Prostate gland (tissue), 2 donors: ENCODE measurements around the gene CYTH4. TPM values are rescaled to one million over a fixed set of nuclear protein-coding genes. Genes with fewer than 3 reads are reported as not detected.

Experiments
- DNase-seq: peaks from one replicate; pipeline ENCODE4 v3.0.0-alpha.2; 2019; ENCODE audit warnings: low spot score
- H3K27ac ChIP-seq, 2 donors: fragments of 200-600 bp; sonication (generic); 2 replicates each; pipeline ENCODE4 v1.5.1; 2017 to 2019
- H3K27me3 ChIP-seq: fragments of 200-600 bp; sonication (generic); replicated peaks from 2 replicates; pipeline ENCODE4 v1.5.1; 2019; ENCODE audit not compliant: insufficient read depth
- H3K36me3 ChIP-seq, 2 donors: fragments of 200-600 bp; sonication (generic); 1 replicate in 1 of 2; 2 replicates in 1 of 2; pipeline versions ENCODE4 v1.5.1 to v1.8.1; 2017 to 2019
- H3K4me1 ChIP-seq: fragments of 200-600 bp; sonication (generic); replicated peaks from 2 replicates; pipeline ENCODE4 v1.5.1; 2019
- H3K4me3 ChIP-seq, 2 donors: fragments of 200-600 bp; sonication (generic); 2 replicates each; pipeline ENCODE4 v1.5.1; 2017 to 2019
- H3K9me3 ChIP-seq: fragments of 200-600 bp; sonication (generic); 2 replicates; pipeline ENCODE4 v1.5.1; 2017
- POLR2A ChIP-seq: fragments of 450-650 bp; IDR thresholded peaks from one replicate; pipeline ENCODE4 v1.6.1; 2016; ENCODE audit warnings: antibody characterized with exemption, mild to moderate bottlenecking
- POLR2AphosphoS5 ChIP-seq: sonication (generic); formaldehyde crosslinking; IDR thresholded peaks from one replicate; pipeline ENCODE4 v1.6.1; 2017; ENCODE audit warnings: antibody characterized with exemption
- WGBS: methylation state at CpG from one replicate; pipeline ENCODE4 v1.1.5; 2018; 5-methylcytosine and 5-hydroxymethylcytosine counted together
- intact Hi-C: fragments of 100-400 bp; cut with DNase I; formaldehyde crosslinking; loops from one replicate; pipeline ENCODE4 v1.14.2; 2022
- total RNA-seq, 2 donors: library from RNA; depleted of rRNA; stranded (reverse); fragments of >200 nt; gene quantifications; one replicate each; pipeline ENCODE4 v1.1.0, GENCODE V29; 2016
- TF ChIP-seq, protein P1 (sequence below), 4 experiments: fragments of 200-600 bp in 2 of 4; fragments of 450-650 bp in 2 of 4; sonication (generic) in 2 of 4; IDR thresholded peaks; 1 replicate in 3 of 4; 2 replicates in 1 of 4; pipeline ENCODE4 v1.5.1; 2016 to 2019; ENCODE audit warnings: antibody characterized with exemption in 4 of 4, mild to moderate bottlenecking in 2 of 4, moderate library complexity in 2 of 4

Gene CYTH4
- total RNA-seq, 2 donors from 2014 or later: 4.7 to 5.5 TPM

DNA sequence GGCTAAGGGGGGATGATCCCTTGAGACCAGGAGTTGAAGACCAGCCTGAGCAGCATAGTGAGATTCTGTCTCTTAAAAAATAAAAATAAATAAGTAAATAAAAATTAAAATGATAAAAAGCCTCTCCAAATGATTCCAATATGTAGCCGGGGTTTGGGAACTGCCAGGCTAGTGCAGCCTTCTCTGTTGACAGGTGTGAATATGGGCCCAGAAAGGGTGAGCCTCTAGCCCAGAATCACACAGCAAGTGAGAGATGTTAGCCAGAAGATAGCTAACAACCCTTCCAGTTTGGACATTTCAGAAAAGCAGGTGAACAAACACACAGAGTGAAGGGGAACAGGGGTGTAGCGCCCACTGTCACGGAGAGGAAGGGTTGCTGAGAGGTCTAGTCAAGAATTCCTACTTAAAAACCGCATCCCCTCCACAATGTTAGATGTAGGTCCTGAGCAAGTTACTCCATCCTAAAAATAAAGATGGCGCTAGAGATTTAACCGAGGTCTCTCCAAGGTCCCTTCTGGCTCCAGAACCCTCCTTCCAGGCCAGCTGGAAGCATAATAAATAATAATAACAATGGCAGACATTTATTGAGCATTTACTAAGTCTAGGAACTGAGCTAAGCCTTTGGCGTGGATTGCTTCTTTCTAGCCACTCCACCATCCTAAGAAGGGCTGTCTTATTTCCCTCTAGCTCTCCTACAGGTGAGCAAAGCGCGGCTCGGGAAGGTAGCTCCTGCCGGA lies 51.6 kb downstream of the CYTH4 start:
- intact Hi-C loops: no loop called here
- DNase-seq: no peak
- no peak overlapping the region for H3K27ac ChIP-seq
- H3K9me3 ChIP-seq: no peaks in the 10 kb centered on the region
- H3K4me3 ChIP-seq: no peak overlapping the region
- WGBS: 26% methylated on average over 11 of the region's 11 CpGs
- H3K4me1 ChIP-seq: no peaks in the 10 kb centered on the region
- H3K27me3 ChIP-seq: peaks cover 11% of the 10 kb centered on the region
- TF ChIP-seq, protein P1, sequence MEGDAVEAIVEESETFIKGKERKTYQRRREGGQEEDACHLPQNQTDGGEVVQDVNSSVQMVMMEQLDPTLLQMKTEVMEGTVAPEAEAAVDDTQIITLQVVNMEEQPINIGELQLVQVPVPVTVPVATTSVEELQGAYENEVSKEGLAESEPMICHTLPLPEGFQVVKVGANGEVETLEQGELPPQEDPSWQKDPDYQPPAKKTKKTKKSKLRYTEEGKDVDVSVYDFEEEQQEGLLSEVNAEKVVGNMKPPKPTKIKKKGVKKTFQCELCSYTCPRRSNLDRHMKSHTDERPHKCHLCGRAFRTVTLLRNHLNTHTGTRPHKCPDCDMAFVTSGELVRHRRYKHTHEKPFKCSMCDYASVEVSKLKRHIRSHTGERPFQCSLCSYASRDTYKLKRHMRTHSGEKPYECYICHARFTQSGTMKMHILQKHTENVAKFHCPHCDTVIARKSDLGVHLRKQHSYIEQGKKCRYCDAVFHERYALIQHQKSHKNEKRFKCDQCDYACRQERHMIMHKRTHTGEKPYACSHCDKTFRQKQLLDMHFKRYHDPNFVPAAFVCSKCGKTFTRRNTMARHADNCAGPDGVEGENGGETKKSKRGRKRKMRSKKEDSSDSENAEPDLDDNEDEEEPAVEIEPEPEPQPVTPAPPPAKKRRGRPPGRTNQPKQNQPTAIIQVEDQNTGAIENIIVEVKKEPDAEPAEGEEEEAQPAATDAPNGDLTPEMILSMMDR (IDR thresholded peaks at IDR 0.05): no peak
- H3K36me3 ChIP-seq: no peaks in the 10 kb centered on the region

DNA sequence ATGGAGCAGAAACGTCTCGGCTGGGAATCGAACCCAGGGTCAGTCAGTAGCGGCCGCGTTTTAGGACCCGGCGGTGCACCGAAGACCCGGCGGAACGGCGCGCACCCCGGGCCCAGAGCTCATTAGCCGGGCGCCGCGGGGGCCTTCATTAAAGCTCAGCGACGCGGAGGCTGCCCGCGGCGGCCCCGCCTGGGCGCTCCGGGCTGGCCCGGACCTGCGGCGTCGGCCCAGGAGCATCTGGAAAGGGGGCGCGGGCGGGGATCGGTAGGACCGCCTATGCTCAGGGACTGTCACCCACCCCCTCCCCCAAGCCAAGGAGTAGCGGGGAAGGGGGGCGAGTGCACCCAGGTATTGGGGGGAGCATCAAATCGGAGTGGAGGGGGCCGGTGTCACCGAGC lies 52.2 kb downstream of the CYTH4 start:
- Histone ChIP-seq H3K27ac (no peak overlapping the region), H3K4me3 (no peak overlapping the region), H3K9me3 (no peaks in the 10 kb centered on the region), H3K36me3 (no peaks in the 10 kb centered on the region), H3K4me1 (no peaks in the 10 kb centered on the region), H3K27me3 (peaks cover 11% of the 10 kb centered on the region)
- under 1% methylated on average over 41 of the region's 42 CpGs for WGBS
- TF ChIP-seq, protein P1 (IDR thresholded peaks at IDR 0.05): no peak
- no peak for TF ChIP-seq POLR2A
- TF ChIP-seq POLR2AphosphoS5: no peak
- DNase-seq: no peak
- intact Hi-C loops: no loop called here

- no peak overlapping the region for H3K27ac ChIP-seq
- H3K27me3 ChIP-seq: peaks cover 11% of the 10 kb centered on the region
- WGBS: 9% methylated on average over 50 of the region's 50 CpGs
- H3K4me1 ChIP-seq: no peaks in the 10 kb centered on the region
- no peak overlapping the region for H3K4me3 ChIP-seq
- no peaks in the 10 kb centered on the region for H3K9me3 ChIP-seq
- no peak for DNase-seq
- TF ChIP-seq POLR2AphosphoS5 (no peak), POLR2A (no peak)
- TF ChIP-seq, protein P1 (IDR thresholded peaks at IDR 0.05): no peak
- H3K36me3 ChIP-seq: no peaks in the 10 kb centered on the region
- intact Hi-C loops: no loop called here
These were observed 52.8 kb downstream of the CYTH4 start for GRCh38 chr22:37334859-37335805.

GRCh38 chr22:37335806-37336199 lies 53.5 kb downstream of the CYTH4 start:
- Histone ChIP-seq H3K4me1 (no peaks in the 10 kb centered on the region), H3K27me3 (peaks cover 11% of the 10 kb centered on the region), H3K36me3 (no peaks in the 10 kb centered on the region), H3K9me3 (no peaks in the 10 kb centered on the region), H3K27ac (no peak overlapping the region), H3K4me3 (no peak overlapping the region)
- DNase-seq: no peak
- 37% methylated on average over 7 of the region's 7 CpGs for WGBS
- intact Hi-C loops: no loop called here
- TF ChIP-seq, protein P1 (IDR thresholded peaks at IDR 0.05): no peak
- TF ChIP-seq POLR2AphosphoS5 (no peak), POLR2A (no peak)
